Activated T-cell treated with anti-CD3 and anti-CD28 coated beads, Interleukin-2, amount 50 U/mL, for 1 hour (primary cell): ENCODE results near the gene CLDN6.

Experiments
- DNase-seq: peaks from one replicate; pipeline ENCODE4 v3.0.0-alpha.2; 2020

CLDN6 gene

DNA sequence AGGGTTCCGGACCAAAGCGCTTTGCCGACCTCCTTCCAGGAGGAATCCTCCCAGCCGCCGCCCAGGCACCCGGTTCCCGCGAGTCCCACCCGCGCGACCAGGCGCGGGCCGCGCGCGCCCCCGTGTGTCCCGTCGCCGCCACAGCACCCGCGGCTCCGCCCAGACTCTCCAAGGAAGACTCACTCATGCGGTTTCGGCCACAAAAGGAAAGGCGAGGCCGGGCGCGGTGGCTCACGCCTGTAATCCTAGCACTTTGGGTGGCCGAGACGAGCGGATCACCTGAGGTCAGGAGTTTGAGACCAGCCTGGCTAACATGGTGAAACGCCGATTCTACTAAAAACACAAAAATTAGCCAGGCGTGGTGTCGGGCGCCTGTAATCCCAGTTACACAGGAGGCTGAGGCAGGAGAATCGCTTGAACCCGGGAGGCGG, 34.3 kb downstream of the CLDN6 start:
- peak; percentile 78 for DNase-seq

DNA sequence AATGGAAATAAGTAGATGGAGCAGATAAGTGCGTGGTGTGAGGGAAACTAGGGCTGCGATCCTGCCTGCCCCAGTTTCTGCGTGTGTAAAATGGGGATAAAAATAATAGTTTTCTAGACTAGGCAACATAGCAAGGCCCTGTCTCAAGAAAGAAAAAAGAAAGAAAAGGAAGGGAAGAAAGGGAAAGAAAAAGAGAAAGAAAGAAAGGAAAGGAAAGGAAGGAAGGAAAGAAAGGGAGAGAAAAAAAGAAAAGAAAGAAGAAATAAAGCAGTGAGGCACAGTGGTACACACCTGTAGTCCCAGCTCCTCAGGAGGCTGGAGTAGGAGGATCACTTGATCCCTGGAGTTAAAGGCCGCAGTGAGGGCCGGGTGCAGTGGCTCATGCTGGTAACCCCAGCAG, 35.6 kb downstream of the CLDN6 start:
- no peak for DNase-seq

DNA sequence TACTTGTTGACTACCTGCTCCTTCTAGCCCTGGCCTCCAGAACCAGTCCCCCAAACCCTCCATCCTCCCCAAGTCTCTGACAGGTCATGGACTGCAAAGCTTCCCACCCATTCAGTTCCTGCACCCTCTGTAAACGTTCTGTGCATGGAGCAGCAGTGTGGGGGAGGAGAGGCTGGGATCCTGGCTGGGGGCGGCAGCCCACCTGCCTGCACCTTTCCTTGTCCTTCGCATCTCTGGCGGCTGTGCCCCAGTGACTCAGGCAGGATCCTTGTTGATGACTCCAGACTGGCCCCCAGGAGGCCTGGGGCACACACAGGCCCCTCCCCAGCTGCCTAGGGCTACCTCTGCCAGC, 36.1 kb downstream of the CLDN6 start:
- no peak for DNase-seq

DNA sequence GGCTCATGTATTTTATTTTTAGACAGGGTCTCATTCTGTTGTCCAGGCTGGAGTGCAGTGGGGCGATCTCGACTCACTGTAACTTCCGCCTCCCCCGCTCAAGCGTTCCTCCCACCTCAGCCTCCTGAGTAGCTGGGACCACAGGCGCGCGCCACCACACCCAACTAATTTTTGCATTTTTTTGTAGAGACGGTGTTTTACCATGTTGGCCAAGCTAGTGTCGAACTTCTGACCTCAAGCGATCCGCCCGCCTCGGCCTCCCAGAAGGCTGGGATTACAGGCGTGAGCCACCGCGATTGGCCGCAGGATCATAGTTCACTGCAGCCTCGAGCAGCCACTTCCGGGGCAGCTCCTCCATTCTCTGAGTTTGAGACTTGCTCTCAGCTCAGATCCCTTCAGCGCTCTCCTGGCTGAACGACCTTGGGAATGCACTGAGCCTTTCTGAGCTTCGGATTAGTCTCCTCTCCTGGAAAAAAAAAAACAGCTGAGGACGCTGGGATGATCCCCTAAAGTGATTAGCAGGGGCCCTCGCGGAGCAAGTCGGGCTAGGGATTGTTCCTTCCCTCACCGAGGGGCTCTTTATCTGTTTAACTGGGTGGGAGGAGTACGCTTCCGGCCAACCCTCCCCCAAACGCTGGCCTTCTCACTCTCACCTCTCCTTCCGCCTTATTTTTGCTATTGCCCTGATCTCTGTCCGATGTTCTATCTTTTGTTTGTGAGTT, 36.6 kb downstream of the CLDN6 start:
- no peak for DNase-seq

DNA sequence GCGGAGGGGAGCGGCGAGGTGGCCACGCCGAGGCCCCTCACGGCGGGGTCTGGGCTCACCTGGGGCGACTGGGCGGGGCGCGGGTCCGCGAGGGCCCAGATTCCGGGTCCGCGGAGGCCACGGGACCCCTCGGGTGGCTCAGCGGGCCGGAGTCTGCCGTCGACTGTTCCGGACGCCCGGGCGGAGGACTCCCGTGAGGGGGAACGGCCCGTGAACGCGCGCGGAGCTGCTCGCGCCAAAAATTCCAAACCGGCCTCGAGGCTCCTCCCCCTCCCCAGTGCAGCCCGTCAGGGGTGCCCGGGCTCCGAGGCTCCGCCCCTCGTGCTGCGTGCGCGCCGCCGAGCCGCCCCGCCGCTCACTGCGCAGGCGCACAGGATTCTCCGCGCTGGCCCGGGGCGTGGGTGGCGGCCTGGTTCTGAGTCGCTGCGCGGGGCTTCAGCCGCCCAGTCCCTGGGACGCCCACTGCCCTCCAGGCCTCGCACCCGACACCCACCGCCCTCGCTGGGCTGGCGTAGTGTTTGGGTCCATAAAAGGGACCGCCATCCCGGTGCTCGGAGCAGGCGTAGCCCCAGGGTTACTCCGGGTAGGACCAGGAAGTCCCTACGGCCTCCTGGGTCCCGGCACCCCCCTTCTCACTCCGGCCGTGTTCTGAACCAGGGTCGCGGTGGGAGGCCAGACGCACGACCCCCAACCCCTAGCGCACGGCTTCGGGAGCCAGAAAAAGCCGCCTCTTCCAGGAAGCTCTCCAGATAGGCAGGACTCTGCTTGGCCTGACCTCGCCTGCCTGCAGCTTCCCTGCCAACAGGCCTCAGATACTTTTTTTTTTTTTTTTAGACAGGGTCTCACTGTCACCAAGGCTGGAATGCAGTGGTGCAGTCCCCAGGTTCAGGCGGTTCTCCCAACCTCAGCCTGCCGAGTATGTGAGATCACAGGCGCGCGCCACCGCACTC, 37.5 kb downstream of the CLDN6 start, which contains the start of gene PKMYT1:
TSS of gene PKMYT1 (minus strand) at position 220 of the 950 bp plus-strand sequence. CDS start 789 bp downstream, outside the sequence.
- DNase-seq: peak; percentile 97

DNA sequence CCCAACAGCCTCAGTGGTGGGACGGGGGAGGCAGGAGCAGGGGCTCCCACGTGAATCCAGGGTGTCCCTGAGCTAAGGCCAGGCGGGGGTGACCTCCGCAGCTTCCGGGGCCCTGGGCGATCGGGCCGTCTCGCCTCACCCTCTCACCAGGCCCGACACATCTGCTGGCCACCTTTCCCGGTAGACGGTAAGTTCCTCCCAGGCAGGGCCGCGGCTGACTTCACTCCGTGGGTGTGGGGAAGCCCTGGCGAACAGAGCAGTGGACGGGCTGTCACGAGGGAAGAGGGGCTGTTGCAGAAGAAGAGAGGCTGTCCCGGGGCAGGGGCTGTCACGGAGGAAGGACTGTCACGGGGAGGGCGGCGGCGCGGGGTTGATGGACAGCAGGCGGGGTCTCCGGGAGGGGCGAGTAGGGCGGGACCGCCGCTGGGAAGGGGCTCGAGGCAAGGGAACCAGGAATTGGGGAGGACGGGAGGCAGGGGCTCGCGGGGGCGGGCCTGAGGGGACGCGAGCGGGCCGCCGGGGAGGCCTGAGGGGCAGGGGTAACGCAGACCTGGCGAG, 38.2 kb downstream of the CLDN6 start:
- DNase-seq: no peak

DNA sequence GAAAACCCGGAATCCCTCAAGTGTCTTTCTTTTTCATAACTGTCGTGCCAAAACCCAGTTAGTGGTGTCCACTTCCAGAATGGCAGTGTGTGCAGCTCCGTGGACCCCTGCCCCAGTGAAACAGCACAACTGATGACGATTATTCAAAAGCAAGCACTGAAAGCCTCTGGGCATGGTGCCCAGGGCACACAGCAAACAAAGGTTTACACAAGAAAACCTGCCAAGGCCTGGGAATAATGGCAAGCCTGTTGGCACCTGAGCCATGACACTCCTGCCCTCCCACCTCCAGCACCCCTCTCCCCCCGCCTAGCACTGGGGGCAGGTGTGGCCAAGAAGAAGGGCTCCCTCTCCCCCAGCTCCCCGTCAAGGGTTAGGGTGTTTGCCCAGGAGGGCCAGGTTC, 40.5 kb downstream of the CLDN6 start:
- no peak for DNase-seq

DNA sequence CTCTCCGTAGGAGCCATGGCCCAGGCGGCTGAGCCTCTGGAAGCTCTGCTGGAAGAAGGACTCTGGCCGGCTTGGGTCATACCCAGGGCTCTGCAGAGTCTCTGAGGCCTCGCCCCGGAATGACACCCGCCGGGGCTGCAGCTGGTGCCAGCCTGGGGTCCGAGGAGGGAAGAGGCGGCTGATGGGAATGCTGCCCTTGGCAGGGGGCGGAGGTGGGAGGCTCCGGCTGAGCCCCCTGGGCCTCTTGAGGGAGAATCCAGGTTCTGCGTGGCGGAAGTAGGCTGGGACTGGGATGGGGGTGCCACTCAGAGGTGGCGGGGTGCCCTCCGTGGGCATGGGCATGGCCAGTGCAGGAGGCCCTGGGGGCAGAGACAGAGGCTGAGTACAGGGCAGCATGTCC, 41.3 kb downstream of the CLDN6 start:
- no peak for DNase-seq

DNA sequence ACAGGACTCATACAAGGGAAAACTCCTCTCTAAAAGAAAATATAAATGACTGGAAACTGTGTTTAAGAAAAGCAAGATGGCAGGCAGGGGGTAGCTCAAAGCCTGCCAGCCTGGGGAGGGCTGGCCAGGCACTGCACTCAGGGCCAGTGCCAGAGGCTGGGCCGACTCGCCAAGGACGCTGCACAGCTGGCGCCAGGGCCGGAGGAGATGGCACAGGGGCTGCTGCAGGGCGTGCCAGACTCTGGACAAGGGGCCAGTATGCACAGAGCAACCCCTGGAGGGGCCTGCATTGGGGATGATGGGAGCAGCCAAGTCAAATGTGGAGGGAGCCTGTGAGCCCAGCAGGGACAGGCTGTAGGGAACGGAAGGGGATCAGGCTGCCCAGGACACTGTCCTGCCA, 41.8 kb downstream of the CLDN6 start:
- DNase-seq: no peak

DNA sequence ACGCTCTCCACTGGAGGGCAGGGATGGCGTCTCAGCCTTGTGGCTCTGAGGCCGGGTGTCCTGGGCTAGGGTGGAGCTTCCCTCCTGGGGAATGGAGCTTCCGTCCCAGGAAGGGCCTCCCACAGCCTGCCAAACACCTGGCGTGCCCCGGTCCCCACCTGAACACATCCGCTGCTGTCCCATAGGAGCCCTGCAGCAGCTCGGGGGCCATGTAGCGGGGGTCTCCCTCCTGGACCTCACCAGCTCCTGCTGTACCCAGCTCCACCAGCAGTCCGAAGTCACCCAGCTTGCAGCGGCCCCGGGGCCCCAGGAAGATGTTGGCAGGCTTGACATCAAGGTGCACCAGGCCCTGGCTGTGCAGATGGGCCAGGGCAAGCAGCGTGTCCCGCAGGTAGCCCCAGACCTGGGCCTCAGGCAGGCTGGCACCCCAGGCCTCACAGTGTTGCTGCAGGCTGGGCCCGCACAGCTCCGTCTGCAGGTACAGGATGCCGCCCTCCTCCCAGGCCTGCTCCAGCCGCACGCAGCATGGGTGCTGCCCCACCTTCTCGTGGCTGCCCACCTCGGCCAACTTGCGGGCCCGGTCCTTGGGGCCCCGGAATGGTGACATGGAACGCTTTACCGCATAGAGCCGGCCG, 42.7 kb downstream of the CLDN6 start:
- DNase-seq: no peak

DNA sequence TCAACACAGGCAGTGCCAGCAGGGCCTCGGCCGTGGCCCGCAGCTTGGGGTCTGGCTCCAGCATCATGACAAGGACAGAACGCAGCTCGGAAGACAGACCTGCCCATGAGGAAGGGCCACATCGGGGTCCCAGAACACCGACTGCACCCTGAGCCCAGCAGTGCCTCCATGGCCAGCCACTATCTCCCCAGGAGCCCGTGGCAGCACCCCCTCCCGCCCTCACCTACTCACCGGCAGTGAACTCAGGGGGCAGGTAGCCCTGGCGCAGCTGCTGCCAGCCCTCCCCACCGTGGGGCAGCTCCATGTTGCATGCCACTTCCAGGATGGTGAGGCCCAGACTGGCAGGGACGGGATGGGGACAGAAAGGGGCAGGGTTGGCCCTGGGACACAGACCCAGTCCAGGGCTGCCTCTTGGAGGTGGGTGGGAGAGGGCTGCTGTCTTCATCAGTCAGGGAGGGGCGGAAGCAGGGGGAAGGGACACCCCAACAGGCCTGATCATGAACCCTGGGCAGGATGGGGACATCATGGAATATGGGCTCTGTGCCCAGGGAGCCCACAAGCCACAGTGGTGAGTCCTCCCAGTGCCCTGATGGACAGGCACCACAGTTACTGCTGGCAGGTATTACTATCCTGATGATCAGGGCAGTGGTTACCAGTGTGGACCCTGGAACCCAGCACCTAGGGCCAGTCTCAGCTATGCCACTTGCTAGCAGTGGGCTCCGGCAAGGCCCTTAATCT, 43.5 kb downstream of the CLDN6 start:
- DNase-seq: no peak

DNA sequence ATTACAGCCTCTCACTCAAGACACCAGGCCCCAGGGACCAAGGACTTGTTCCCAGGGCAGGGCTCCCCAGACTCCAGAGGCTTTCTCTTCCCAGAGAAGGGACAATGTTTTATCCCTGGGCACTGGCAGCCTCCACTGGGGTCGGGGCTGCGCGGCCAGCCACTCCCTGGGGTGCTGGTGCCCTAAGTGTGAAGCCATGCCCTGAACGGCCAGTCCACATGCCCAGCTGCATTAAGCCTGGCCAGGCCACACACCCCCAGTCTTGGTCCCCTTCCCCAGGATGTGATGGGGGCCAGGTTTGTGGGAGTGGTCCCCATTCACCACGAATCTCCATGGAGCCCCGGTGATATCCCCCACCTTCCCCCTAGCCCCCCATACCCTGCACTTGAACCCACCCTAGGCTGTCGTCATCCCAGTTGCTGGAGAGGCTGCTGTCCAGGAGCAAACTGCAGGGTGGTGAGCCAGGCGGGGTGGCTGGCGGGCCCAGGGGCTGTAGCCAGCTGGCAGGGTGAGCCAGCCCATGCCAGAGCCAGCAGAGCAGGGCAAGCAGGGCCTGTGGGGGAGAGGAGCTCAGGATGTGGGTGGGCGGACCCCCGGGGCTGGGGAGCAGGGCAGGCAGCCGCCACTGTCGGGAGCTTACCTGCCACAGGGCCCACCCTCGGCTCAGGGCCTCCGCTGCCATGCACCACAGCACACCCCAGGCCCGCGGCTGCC, 44.2 kb downstream of the CLDN6 start:
- no peak for DNase-seq

DNA sequence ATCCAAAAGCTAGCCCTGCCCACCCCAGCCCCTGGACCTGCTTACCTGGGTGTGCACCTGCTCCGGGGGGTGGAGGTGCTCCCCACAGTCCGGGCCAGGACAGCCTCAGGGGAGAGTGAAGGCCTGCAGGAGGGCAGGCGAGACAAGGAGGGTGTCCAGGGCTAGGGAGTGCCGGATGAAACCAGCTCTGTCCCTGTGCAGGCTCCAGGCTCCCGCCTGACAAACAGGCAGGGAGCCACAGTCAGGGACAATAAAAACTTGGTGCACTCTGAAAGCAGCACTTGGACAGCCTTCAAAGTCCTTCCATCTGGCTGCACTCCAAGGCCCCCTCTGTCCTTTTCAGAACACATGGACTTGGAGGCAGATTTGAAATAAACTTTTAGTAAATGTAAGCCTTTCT, 44.9 kb downstream of the CLDN6 start:
- DNase-seq: no peak

DNA sequence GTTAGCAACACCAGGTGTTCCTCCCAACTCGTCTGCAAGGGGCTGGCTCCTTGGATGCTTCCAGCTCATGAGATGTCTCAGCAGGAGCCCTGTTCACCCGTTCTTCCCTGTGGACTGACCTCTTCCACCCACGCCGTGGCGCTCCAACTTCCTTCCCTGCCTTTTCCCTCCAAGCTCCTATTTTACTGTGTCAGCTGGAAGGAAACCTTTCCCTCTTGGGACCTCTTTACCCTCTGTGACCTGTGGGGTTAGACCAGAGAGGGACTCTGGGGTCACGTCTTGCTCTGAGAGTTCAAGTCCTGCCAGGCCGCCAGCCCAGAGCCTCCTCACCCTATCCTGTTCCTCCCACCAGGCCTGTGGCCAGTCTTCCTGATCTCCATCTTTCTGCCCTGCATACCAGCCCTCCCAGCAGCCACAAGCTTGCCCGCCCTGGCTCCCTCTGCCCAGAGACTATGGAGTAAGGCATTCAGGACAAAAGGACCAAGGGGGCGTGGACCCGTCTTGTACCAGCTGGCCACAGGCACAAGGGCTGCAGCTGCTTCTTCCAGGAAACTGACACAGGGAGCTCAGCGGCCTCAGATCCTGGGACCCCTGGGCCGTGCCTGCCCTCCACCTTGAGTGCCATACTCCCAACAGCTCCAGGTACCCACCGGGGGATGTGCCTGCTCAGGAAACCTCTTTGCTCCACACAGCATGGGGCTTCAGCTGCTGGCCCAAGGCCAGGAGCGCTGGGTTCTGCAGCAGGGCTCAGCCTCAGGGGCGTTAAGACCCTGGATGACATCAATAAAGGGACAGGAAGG, 45.8 kb downstream of the CLDN6 start:
- DNase-seq: no peak

DNA sequence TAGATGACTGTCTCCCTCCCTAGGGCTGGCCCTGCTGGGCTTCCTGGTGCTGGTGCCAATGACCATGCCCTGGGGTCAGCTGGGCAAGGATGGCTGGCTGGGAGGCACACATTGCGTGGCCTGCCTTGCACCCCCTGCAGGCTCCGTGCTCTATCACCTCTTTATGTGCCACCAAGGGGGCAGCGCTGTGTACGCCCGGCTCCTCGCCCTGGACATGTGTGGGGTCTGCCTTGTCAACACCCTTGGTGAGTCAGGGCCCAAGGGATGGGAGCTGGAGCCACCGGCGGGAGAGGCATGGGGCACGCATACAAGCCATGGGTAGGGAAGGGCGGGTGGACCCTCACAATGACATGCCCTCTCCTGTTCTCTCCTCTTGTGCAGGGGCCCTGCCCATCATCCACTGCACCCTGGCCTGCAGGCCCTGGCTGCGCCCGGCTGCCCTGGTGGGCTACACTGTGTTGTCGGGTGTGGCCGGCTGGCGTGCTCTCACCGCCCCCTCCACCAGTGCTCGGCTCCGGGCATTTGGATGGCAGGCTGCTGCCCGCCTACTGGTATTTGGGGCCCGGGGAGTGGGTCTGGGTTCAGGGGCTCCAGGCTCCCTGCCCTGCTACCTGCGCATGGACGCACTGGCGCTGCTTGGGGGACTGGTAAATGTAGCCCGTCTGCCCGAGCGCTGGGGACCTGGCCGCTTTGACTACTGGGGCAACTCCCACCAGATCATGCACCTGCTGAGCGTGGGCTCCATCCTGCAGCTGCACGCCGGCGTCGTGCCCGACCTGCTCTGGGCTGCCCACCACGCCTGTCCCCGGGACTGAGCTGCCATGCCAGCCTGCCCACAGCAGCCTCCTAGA, 46.6 kb downstream of the CLDN6 start:
- DNase-seq: no peak

DNA sequence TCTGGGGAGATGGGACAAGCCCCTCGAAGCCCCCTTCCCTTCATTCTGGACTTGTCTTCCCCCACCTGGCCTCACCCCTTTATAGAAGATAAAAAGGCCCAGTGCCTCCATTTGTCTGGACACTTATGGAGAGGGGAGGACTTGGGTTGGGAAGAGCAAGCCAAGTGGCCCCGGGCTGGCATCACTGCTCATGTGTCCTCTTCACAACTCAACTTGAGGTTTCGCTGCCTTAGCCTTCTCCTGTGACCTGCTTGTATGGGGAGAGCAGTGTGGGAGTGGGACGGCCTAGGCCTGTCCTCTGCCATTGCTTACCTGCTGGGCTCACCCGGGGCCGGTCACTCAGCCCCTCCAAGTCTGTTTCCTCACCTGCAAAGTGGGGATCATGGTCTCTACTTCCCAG, 47.4 kb downstream of the CLDN6 start:
- DNase-seq: no peak

DNA sequence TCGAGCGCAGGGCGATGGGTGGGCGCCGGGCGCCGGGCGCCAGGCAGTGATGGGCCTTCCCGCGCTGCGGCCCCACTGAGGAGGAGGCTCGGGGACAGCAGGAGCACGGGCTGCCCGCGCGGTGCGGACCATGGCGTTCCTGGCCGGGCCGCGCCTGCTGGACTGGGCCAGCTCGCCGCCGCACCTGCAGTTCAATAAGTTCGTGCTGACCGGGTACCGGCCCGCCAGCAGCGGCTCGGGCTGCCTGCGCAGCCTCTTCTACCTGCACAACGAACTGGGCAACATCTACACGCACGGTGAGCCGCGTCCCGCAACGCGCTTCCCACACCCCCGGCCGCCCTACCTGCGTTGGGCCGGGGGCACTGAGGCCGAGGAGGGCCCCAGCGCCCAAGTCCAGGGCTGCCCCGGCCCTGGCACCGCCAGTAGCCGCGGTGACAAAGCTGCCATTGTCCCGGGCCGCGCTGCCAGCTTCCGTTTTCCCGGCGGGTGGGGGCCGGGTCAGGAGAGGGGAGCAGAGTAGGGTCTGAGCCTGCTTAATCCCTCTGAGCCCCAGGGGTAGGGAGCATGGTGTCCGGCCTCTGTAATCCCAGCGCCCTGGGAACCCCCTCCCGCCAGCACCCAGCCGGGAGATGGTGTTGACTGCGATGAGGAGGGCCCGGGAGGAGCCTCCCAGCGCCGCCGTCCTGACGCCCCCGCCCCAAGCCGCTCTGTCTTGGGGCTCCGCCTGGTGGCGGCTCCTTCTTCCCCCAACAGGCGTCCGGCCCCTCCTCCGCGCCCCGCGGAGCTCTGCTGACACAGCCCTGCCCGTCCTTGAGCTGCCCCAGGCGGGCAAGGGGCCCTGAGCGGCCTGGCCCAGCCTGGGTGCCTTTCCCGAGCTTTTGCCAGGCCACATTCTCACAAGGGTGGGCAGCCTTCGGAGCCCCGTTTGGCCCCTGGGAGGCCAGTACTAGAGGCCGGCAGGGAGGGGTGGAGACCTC, 48.1 kb downstream of the CLDN6 start:
- DNase-seq: peak; percentile 73

DNA sequence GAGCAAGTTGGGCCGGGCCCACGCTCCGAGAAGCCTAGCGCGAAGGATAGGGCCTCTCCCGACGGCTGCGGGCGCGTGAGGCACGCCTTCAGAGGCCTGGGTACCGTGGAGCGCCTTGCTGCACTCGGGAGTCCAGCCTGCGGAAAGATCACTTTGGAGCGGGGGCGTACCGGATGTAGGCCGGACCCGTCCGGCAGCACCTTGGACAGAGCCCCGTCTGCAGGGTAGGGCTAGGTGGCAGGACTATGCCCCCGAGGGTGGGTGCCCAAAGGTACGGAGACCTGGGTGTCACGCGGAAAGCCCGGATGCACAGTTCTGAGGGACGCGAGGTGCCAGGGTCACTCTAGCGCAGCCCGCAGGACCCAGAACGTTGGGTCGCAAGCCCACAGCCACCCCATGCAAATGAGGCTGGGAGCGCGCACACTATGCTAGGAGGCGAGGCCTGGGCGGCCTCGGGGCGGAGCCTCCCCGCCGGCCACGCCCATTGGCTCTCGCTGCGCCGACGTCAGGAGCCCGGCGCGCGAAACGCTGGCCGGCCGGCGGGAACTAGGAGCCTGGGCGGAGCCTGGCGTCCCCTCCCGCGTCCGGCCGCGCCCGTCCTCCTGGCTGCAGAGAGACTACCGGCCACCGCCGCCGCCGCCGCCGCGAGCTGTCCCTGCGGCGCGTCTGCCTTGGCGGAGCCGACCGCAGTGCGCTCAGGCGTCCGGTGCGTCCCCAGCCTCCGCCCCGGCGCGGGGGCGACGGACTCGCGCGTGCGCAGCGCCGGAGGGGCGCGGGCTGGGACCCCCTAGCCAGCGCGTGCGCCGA, 49.0 kb downstream of the CLDN6 start, which contains the start of gene PAQR4:
TSS of gene PAQR4 (plus strand) at position 611 of the 807 bp plus-strand sequence. CDS start 327 bp downstream, outside the sequence.
- DNase-seq: peak; percentile 82
